Stomach smooth muscle (tissue), 2 donors: ENCODE measurements around the gene CNTNAP2.
"Not testable (repeated sequence)": the region's sequence is repeated elsewhere in the genome, so short reads cannot be mapped to it uniquely, and the experiment has no call there.

Experiments
- H3K27ac ChIP-seq: one replicate; pipeline ENCODE4 v1.7.0; 2013; ENCODE audit warnings: mild to moderate bottlenecking, low read length, inconsistent platforms
- H3K27me3 ChIP-seq, 2 donors: one replicate each; pipeline ENCODE4 v1.7.0; 2013; ENCODE audit warnings: low read length in 2 of 2; ENCODE audit not compliant: insufficient read depth in 2 of 2, control insufficient read depth in 1 of 2
- H3K36me3 ChIP-seq, 2 donors: one replicate each; pipeline ENCODE4 v1.7.0; 2013; ENCODE audit warnings: low read length in 2 of 2; ENCODE audit not compliant: control insufficient read depth in 2 of 2, insufficient read depth in 2 of 2
- H3K4me1 ChIP-seq: one replicate; pipeline ENCODE4 v1.7.0; 2013; ENCODE audit warnings: low read length; ENCODE audit not compliant: control insufficient read depth, insufficient read depth
- H3K4me3 ChIP-seq, 2 donors: one replicate each; pipeline ENCODE4 v1.7.0; 2013; ENCODE audit warnings: low read length in 2 of 2
- H3K9ac ChIP-seq, 2 donors: one replicate each; pipeline ENCODE4 v1.7.0; 2013; ENCODE audit warnings: low read length in 2 of 2, mild to moderate bottlenecking in 1 of 2
- H3K9me3 ChIP-seq, 2 donors: one replicate each; pipeline ENCODE4 v1.7.0; 2013; ENCODE audit warnings: low read length in 2 of 2; ENCODE audit not compliant: control insufficient read depth in 2 of 2
- donor health status: healthy.
- donor health status: Pancreatic carcinoma.

CNTNAP2 gene

GRCh38 chr7:148058092-148058491, 1941.5 kb downstream of the CNTNAP2 start:
- H3K4me3 ChIP-seq = no peak overlapping the region
- H3K27me3 ChIP-seq = no peaks in the 10 kb centered on the region
- no peak overlapping the region for H3K27ac ChIP-seq
- H3K4me1 ChIP-seq = no peaks in the 10 kb centered on the region
- H3K36me3 ChIP-seq = no peaks in the 10 kb centered on the region
- H3K9ac ChIP-seq = no peak overlapping the region
- no peaks in the 10 kb centered on the region for H3K9me3 ChIP-seq

DNA sequence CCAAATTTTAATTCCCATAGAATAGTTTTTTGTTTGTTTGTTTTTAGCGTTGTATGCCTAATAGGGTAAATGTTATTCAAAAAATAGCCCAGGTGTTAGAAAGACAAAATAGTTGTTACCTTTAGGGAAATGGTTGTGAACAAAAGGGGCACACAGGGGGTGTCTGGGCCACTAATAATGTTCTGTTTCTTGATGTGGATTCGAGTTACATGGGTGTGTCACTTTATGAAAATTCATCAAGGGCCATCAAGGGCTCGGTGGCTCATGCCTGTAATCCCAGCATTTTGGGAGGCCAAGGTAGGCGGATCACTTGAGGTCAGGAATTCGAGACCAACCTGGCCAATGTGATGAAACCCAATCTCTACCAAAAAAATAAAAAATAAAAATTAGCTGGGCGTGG, 1942.2 kb downstream of the CNTNAP2 start:
- no peaks in the 10 kb centered on the region for H3K36me3 ChIP-seq
- no peak overlapping the region for H3K4me3 ChIP-seq
- H3K9me3 ChIP-seq = no peaks in the 10 kb centered on the region
- H3K27ac ChIP-seq = no peak overlapping the region
- H3K4me1 ChIP-seq = no peaks in the 10 kb centered on the region
- H3K9ac ChIP-seq = no peak overlapping the region
- H3K27me3 ChIP-seq = no peaks in the 10 kb centered on the region

DNA sequence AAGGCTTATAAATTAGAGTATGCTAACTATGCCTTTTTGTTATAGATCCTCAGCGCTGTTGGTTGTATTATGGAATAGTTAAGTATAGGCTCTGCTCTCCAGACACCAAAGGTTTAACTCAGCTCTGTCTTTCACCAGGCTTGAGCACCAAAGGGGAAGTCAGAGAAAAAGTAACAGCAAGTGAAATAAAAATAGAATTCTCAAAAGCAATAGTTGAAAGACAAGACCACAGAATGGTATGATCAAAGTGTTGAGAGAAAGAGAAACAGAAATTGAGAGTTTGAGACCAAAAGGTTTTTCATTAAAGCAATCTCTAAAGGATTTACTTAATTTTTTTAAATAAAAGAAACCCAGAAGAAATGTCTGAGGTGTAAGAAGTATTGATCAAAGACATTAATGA, 1944.1 kb downstream of the CNTNAP2 start:
- Histone ChIP-seq H3K27ac (no peak overlapping the region), H3K9me3 (no peaks in the 10 kb centered on the region), H3K4me1 (no peaks in the 10 kb centered on the region), H3K27me3 (no peaks in the 10 kb centered on the region), H3K4me3 (no peak overlapping the region), H3K9ac (no peak overlapping the region), H3K36me3 (no peaks in the 10 kb centered on the region)

DNA sequence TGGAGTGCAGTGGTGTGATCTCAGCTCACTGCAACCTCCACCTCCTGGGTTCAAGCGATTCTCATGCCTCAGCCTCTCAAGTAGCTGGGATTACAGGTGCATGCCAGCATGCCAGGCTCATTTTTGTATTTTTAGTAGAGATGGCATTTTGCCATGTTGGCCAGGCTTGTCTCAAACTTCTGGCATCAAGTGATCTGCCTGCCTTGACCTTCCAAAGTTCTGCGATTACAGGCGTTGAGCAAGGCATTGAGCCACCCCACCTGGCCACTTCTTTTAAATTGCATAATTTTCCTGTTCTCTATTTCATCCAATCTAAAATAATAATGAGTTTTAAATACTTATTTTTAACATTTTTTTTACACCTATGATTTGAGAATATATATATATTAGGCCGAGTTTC, 1961.5 kb downstream of the CNTNAP2 start:
- H3K9ac ChIP-seq, H3K36me3 ChIP-seq, H3K4me1 ChIP-seq, H3K27ac ChIP-seq, H3K27me3 ChIP-seq, H3K9me3 ChIP-seq, H3K4me3 ChIP-seq: not testable (repeated sequence)

DNA sequence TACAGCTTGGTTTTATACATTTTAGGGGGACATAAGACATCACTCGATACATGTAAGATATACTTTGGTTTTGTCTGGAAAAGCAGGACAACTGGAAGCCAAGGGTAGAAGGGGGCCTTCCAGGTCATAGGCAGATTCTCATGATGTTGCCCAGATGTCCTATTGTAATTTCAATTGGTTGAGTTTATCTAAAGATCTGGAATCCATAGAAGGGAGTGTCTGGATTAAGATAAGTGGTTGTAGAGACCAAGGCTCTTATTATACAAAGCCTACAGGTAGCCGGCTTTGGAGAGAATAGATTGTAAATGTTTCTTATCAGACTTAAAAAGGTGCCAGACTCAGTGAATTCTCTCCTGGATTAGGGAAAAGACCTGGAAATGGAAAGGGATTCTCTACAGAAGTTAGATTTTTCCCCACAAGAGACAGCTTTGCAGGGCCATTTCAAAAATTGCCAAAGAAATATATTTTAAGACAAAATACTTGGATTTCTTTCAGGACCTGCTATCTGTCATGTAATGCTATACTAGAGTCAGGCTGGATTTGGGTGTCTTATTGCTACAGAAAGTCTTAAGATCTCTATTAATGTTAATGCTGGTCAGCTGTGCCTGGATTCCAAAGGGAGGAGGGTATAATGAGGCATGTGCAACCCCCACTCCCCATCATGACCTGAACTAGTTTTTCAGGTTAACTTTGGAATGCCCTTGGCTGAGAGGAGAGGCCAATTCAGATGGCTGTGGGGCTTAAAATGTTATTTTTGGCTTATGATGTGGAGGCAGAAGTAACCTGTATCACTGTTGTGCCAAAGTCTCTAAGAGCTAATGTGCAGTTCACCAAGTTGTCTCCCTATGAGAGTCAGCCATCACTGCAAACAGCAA, 1962.8 kb downstream of the CNTNAP2 start:
- H3K9ac ChIP-seq = no peak overlapping the region
- no peaks in the 10 kb centered on the region for H3K27me3 ChIP-seq
- H3K36me3 ChIP-seq = no peaks in the 10 kb centered on the region
- peaks cover 3% of the 10 kb centered on the region for H3K4me1 ChIP-seq
- H3K9me3 ChIP-seq = no peaks in the 10 kb centered on the region
- H3K4me3 ChIP-seq = no peak overlapping the region
- H3K27ac ChIP-seq = no peak overlapping the region

GRCh38 chr7:148083448-148083847, 1966.8 kb downstream of the CNTNAP2 start:
- H3K9me3 ChIP-seq = no peaks in the 10 kb centered on the region
- no peak overlapping the region for H3K4me3 ChIP-seq
- no peaks in the 10 kb centered on the region for H3K27me3 ChIP-seq
- peaks cover 3% of the 10 kb centered on the region for H3K4me1 ChIP-seq
- H3K27ac ChIP-seq = no peak overlapping the region
- H3K36me3 ChIP-seq = no peaks in the 10 kb centered on the region
- H3K9ac ChIP-seq = no peak overlapping the region

DNA sequence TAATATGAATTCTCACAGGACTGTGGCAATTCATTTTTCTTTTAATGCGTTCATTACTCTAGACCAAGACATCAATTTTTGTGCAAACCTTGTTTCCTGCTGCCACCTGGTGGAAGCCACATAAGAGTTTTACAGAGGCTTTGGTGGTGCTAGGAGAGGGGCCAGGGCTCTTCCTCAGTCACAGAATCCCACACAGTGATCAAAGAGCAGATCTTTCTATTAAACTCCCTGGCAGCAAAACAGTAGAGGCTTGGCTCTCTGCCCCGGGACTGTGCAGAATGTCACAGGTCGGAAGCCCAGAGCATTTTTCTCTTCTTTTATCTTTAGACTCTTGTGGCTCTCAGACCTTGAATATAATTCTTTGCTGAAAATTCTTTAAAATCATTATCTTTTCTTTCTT, 1967.5 kb downstream of the CNTNAP2 start:
- Histone ChIP-seq H3K9ac (no peak overlapping the region), H3K27ac (no peak overlapping the region), H3K9me3 (no peaks in the 10 kb centered on the region), H3K27me3 (no peaks in the 10 kb centered on the region), H3K4me1 (peaks cover 3% of the 10 kb centered on the region), H3K4me3 (no peak overlapping the region), H3K36me3 (no peaks in the 10 kb centered on the region)

DNA sequence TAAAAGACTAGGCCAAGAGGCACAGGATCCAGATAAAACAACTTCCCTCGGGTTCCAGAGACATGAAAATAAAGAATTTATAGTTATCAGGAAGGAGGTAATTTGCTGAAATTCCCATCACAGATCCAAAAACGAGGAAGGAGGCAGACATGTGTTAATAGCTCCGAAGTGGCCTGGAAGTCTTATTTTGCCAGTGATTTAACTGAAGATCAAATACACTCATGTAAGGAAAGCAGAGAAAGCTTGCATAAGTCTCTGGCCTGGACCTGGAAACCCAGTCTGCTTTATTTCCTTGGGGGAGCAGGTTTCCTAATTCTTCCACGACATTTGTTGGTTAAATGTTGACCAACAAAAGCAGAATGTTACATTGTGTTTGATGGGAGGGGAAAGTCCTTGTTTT, 1975.3 kb downstream of the CNTNAP2 start:
- H3K9ac ChIP-seq = no peak overlapping the region
- no peaks in the 10 kb centered on the region for H3K36me3 ChIP-seq
- no peak overlapping the region for H3K27ac ChIP-seq
- peaks cover 1 to 2% of the 10 kb centered on the region in 2 donors for H3K27me3 ChIP-seq
- no peaks in the 10 kb centered on the region for H3K4me1 ChIP-seq
- H3K4me3 ChIP-seq = no peak overlapping the region
- no peaks in the 10 kb centered on the region for H3K9me3 ChIP-seq

DNA sequence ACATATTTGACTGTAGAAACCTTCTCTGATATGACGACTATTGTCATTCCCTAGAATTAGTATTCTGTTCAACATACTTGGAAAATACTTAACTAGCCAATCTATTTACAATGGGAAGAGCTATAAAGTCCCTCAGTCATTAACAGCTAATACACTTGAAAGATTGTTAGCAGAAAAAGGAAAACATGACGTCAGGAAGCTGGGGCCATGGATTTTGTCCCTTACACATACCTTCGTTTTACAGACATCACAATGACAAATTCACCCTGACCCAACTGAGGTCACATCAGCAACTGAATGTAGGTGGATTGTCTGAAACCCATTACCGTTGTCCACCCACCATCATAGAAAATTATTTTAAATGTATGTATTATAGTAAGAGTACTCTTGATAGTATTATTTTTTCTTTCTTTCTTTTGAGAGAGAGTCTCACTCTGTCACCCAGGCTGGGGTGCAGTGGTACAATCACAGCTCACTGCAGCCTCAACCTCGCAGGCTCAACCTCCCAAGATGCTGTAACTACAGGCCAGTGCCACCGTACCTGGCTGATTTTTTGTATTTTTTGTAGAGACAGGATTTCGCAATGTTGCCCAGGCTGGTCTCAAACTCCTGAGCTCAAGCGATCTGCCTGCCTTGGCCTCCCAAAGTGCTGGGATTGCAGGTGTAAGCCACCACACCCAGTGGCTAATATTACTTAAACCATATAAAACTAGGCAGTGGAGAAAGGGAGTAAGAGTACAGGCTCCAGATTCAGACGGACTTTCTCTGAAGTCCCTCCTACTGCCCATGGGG, 1977.0 kb downstream of the CNTNAP2 start:
- Histone ChIP-seq H3K9me3 (no peaks in the 10 kb centered on the region), H3K4me3 (no peak overlapping the region), H3K27me3 (peaks cover 2% of the 10 kb centered on the region in 2 donors), H3K36me3 (no peaks in the 10 kb centered on the region), H3K27ac (no peak overlapping the region), H3K9ac (no peak overlapping the region), H3K4me1 (no peaks in the 10 kb centered on the region)

DNA sequence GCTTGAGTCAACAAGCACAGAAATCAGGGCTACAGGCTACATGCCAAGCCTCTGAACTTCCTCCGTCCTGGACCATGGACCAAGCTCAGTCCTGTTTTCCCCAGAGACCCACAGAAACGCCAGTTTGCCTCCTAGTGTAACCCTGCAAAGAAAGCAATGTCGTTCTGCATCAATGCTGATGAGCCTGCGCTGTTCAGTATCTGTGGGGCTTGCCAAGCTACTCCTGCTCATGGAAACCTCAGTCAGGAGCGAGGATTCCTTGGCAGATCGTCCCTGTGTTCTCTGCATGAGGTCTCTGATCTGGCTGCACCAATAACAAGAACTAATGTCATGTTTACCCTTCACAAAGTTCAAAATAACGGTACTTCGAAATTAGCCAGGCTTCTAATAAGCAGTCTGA, 1978.5 kb downstream of the CNTNAP2 start:
- peaks cover 2% of the 10 kb centered on the region in 2 donors for H3K27me3 ChIP-seq
- H3K4me1 ChIP-seq = no peaks in the 10 kb centered on the region
- no peaks in the 10 kb centered on the region for H3K9me3 ChIP-seq
- H3K4me3 ChIP-seq = no peak overlapping the region
- no peaks in the 10 kb centered on the region for H3K36me3 ChIP-seq
- H3K9ac ChIP-seq = peak overlapping the region in 1 of 2 donors; percentile 21
- H3K27ac ChIP-seq = no peak overlapping the region
